Type B pancreatic cell (in vitro differentiated cells): ENCODE measurements around the gene AMHR2. TPM values are rescaled to one million over a fixed set of nuclear protein-coding genes. Genes with fewer than 3 reads are reported as not detected.
"Not testable (repeated sequence)": the region's sequence is repeated elsewhere in the genome, so short reads cannot be mapped to it uniquely, and the experiment has no call there.

ENCODE experiments used
- DNase-seq: peaks from one replicate; pipeline ENCODE4 v3.0.0; 2021; ENCODE audit warnings: mixed read lengths; ENCODE audit not compliant: unreplicated experiment; ENCODE audit errors: extremely low spot score
- H3K27ac Mint-ChIP-seq: 2 replicates; pipeline ENCODE4 v1.8.0; 2021; ENCODE audit warnings: mild to moderate bottlenecking, mixed read lengths
- H3K27me3 Mint-ChIP-seq: 2 replicates; pipeline ENCODE4 v1.8.0; 2021; ENCODE audit warnings: mixed read lengths
- H3K36me3 Mint-ChIP-seq: 2 replicates; pipeline ENCODE4 v1.8.0; 2021; ENCODE audit warnings: mixed read lengths
- H3K4me1 Mint-ChIP-seq: one replicate; pipeline ENCODE4 v1.8.0; 2021; ENCODE audit warnings: mixed read lengths; ENCODE audit not compliant: unreplicated experiment
- H3K4me3 Mint-ChIP-seq: 2 replicates; pipeline ENCODE4 v1.8.0; 2021; ENCODE audit warnings: mild to moderate bottlenecking, mixed read lengths
- H3K9me3 Mint-ChIP-seq: 2 replicates; pipeline ENCODE4 v1.8.0; 2021; ENCODE audit warnings: mixed read lengths
- total RNA-seq: library from RNA; stranded (reverse); gene quantifications from 2 replicates; pipeline ENCODE4 v1.2.1, GENCODE V29; 2021; ENCODE audit warnings: low replicate concordance
- TF ChIP-seq, protein P1 (sequence below): fragments of 200-600 bp; sonication (generic); conservative IDR thresholded peaks from 2 replicates; pipeline ENCODE4 v1.5.0; 2021; ENCODE audit warnings: antibody characterized with exemption, mild to moderate bottlenecking

AMHR2 gene
- total RNA-seq, 1 donor from 2014 or later, result 1.6 TPM

DNA sequence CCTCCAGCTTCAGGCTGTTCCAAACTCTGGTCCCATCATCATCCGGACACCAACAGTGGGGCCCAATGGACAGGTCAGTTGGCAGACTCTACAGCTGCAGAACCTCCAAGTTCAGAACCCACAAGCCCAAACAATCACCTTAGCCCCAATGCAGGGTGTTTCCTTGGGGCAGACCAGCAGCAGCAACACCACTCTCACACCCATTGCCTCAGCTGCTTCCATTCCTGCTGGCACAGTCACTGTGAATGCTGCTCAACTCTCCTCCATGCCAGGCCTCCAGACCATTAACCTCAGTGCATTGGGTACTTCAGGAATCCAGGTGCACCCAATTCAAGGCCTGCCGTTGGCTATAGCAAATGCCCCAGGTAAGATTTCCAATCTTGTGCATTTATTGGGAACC lies 40.4 kb upstream of the AMHR2 start:
- Mint-ChIP-seq H3K4me1 (peaks cover 28% of the 10 kb centered on the region), H3K4me3 (peak overlapping the region; percentile 92), H3K27me3 (no peaks in the 10 kb centered on the region), H3K9me3 (no peaks in the 10 kb centered on the region), H3K36me3 (peaks cover 38% of the 10 kb centered on the region), H3K27ac (peak overlapping the region; percentile 53)
- DNase-seq, result no peak
- TF ChIP-seq, protein P1, sequence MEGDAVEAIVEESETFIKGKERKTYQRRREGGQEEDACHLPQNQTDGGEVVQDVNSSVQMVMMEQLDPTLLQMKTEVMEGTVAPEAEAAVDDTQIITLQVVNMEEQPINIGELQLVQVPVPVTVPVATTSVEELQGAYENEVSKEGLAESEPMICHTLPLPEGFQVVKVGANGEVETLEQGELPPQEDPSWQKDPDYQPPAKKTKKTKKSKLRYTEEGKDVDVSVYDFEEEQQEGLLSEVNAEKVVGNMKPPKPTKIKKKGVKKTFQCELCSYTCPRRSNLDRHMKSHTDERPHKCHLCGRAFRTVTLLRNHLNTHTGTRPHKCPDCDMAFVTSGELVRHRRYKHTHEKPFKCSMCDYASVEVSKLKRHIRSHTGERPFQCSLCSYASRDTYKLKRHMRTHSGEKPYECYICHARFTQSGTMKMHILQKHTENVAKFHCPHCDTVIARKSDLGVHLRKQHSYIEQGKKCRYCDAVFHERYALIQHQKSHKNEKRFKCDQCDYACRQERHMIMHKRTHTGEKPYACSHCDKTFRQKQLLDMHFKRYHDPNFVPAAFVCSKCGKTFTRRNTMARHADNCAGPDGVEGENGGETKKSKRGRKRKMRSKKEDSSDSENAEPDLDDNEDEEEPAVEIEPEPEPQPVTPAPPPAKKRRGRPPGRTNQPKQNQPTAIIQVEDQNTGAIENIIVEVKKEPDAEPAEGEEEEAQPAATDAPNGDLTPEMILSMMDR, result no peak

DNA sequence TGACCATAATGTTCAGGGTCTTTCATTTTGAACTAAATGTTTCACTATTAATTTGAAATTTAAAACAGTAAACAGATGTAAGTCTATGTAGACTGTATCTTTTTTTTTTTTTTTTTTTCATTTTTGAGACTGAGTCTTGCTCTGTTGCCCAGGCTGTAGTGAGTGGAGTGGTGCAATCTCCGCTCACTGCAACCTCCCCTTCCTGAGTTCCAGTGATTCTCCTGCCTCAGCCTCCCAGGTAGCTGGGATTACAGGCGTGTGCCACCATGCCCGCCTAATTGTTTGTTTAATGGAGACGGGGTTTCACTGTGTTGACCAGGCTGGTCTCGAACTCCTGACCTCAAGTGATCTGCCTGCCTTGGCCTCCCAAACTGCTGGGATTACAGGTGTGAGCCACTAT lies 37.3 kb upstream of the AMHR2 start:
- H3K4me1 Mint-ChIP-seq, result peaks cover 41% of the 10 kb centered on the region
- H3K36me3 Mint-ChIP-seq, result peaks cover 44% of the 10 kb centered on the region
- H3K9me3 Mint-ChIP-seq, DNase-seq, H3K27me3 Mint-ChIP-seq: not testable (repeated sequence)
- peak overlapping the region; percentile 74 for H3K4me3 Mint-ChIP-seq
- peak overlapping the region; percentile 68 for H3K27ac Mint-ChIP-seq

DNA sequence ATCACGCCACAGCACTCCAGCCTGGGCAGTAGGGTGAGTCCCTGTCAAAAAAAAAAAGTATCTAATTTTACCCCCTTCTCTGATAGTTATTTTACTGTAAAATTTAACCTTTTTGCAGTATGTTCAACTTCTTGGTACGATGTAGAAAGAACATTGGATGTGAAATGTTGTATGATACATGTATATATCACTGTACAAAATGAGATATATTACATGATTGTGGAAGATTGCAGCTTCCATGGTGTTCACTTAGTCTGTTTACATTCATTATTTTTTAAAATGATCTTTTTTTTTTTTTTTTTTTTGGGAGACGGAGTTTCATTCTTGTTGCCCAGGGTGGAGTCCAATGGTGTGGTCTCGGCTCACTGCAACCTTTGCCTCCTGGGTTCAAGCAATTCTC lies 34.7 kb upstream of the AMHR2 start:
- Mint-ChIP-seq H3K4me3 (no peak overlapping the region), H3K9me3 (no peaks in the 10 kb centered on the region), H3K4me1 (peaks cover 35% of the 10 kb centered on the region), H3K36me3 (peaks cover 27% of the 10 kb centered on the region), H3K27me3 (no peaks in the 10 kb centered on the region), H3K27ac (no peak overlapping the region)
- no peak for DNase-seq
- TF ChIP-seq, protein P1, result no peak

DNA sequence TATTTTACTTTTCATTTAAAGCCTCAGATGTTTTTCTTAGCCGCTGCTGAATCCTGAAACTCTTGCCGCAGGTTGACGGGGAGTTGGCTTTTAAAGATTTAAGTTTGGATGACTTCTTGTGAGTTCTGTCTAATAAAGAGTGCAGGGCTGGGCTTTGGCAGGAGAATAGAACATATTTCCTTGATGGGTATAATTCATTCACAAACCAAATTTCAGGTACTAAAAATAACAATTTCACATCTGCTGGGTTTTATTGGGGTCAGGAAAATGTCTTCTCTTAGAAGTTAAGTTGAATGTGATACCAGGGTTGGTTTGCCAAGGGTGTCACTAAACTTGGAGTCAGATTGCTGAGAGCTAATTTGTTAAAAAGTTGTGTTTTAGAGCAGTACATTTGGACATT lies 34.0 kb upstream of the AMHR2 start:
- no peaks in the 10 kb centered on the region for H3K27me3 Mint-ChIP-seq
- DNase-seq, result no peak
- TF ChIP-seq, protein P1, result no peak
- H3K27ac Mint-ChIP-seq, result no peak overlapping the region
- no peaks in the 10 kb centered on the region for H3K9me3 Mint-ChIP-seq
- H3K4me3 Mint-ChIP-seq, result peak overlapping the region; percentile 24
- H3K36me3 Mint-ChIP-seq, result peaks cover 23% of the 10 kb centered on the region
- peaks cover 35% of the 10 kb centered on the region for H3K4me1 Mint-ChIP-seq

DNA sequence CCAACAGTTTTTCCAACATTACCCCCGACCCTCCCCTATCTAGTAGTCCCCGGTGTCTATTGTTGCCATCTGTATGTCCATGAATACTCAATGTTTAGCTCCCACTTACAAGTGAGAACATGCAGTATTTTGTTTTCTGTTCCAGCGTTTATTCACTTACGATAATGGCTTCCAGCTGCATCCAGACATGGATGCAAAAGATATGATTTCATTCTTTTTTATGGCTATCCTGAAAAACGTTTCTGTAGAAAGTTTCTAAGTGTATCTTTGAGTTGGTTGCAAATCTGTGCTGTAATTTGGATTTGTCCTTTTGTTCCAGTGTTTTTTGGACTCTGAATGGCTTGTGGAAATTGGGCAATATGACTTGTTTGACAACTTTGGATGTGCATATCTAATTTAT lies 31.9 kb upstream of the AMHR2 start:
- no peak for DNase-seq
- Mint-ChIP-seq H3K4me3 (peak overlapping the region; percentile 60), H3K27me3 (no peaks in the 10 kb centered on the region), H3K36me3 (peaks cover 23% of the 10 kb centered on the region), H3K9me3 (no peaks in the 10 kb centered on the region), H3K4me1 (peaks cover 30% of the 10 kb centered on the region), H3K27ac (peak overlapping the region; percentile 45)
- TF ChIP-seq, protein P1, result no peak

DNA sequence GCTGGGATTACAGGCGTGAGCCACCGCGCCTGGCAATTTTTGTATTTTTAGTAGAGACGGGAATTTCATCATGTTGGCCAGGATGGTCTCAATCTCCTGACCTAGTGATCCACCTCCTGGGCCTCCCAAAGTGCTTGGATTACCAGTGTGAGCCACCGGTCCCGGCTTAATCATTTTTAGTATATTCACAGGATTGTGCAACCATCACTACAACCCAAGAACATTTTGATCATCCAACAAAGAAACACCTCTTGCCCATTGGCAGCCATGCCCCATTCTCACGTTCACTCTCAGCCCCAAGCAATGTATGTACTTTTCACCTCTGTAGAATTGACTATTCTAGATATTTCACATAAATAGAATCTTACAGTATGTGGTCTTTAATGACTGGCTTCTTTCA lies 23.8 kb upstream of the AMHR2 start:
- H3K4me1 Mint-ChIP-seq, result no peaks in the 10 kb centered on the region
- no peak overlapping the region for H3K27ac Mint-ChIP-seq
- H3K9me3 Mint-ChIP-seq, result no peaks in the 10 kb centered on the region
- no peaks in the 10 kb centered on the region for H3K27me3 Mint-ChIP-seq
- TF ChIP-seq, protein P1, result no peak
- peaks cover 12% of the 10 kb centered on the region for H3K36me3 Mint-ChIP-seq
- DNase-seq, result no peak
- no peak overlapping the region for H3K4me3 Mint-ChIP-seq

DNA sequence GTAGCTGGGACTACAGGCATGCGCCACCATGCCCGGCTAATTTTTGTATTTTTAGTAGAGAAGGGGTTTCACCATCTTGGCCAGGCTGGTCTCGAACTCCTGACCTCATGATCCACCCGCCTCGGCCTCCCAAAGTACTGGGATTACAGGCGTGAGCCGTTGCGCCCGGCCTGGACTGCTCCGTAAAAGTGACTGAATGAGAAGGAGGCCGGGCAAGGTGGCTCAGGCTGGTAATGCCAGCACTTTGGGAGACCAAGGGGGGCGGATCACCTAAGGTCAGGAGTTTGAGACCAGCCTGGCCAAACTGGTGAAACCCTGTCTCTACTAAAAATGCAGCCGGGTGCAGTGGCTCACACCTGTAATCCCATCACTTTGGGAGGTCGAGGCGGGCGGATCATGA lies 21.3 kb upstream of the AMHR2 start:
- H3K36me3 Mint-ChIP-seq, result peaks cover 14% of the 10 kb centered on the region
- not testable (repeated sequence) for H3K9me3 Mint-ChIP-seq, H3K4me1 Mint-ChIP-seq, DNase-seq, H3K27ac Mint-ChIP-seq, H3K27me3 Mint-ChIP-seq, H3K4me3 Mint-ChIP-seq
